ENCODE results near the gene NKTR.

NKTR gene

GRCh38 chr3:42605546-42606173 lies 5.2 kb downstream of the NKTR start:
- H3K27me3 ChIP-seq (ENCODE audit: insufficient read depth, poor library complexity, severe bottlenecking) = no peaks in the 10 kb centered on the region
- TF ChIP-seq GABPA (IDR thresholded peaks at IDR 0.05; ENCODE audit: low read depth) (no peak), CTCF (IDR thresholded peaks at IDR 0.05; ENCODE audit: insufficient read depth, low read length) (no peak), SPI1 (IDR thresholded peaks at IDR 0.05; ENCODE audit: borderline replicate concordance, low read depth) (no peak), POLR2AphosphoS5 (IDR thresholded peaks at IDR 0.05; ENCODE audit: low read depth) (no peak)
- no peak overlapping the region for H3K4me3 ChIP-seq (replicated peaks; ENCODE audit: insufficient read depth, low read length)
- H3K27ac ChIP-seq (replicated peaks) = no peak overlapping the region
- DNase-seq (ENCODE audit: low read depth in 1 of 2, low spot score in 1 of 2) = no peak

GRCh38 chr3:42608581-42608980 lies 8.1 kb downstream of the NKTR start:
- no peaks in the 10 kb centered on the region for H3K27me3 ChIP-seq (ENCODE audit: insufficient read depth, poor library complexity, severe bottlenecking)
- no peak overlapping the region for H3K27ac ChIP-seq (replicated peaks)
- DNase-seq (ENCODE audit: low read depth in 1 of 2, low spot score in 1 of 2) = no peak
- H3K4me3 ChIP-seq (replicated peaks; ENCODE audit: insufficient read depth, low read length) = no peak overlapping the region
- no peak for TF ChIP-seq SPI1 (IDR thresholded peaks at IDR 0.05; ENCODE audit: borderline replicate concordance, low read depth)
- TF ChIP-seq POLR2AphosphoS5 (IDR thresholded peaks at IDR 0.05; ENCODE audit: low read depth) = no peak
- TF ChIP-seq GABPA (IDR thresholded peaks at IDR 0.05; ENCODE audit: low read depth) = no peak
- no peak for TF ChIP-seq REST (IDR thresholded peaks at IDR 0.05; ENCODE audit: insufficient replicate concordance, low read depth)
- no peak for TF ChIP-seq CTCF (IDR thresholded peaks at IDR 0.05; ENCODE audit: insufficient read depth, low read length)

- TF ChIP-seq CTCF (IDR thresholded peaks at IDR 0.05; ENCODE audit: insufficient read depth, low read length) (no peak), SPI1 (IDR thresholded peaks at IDR 0.05; ENCODE audit: borderline replicate concordance, low read depth) (no peak), GABPA (IDR thresholded peaks at IDR 0.05; ENCODE audit: low read depth) (no peak), POLR2AphosphoS5 (IDR thresholded peaks at IDR 0.05; ENCODE audit: low read depth) (no peak), REST (IDR thresholded peaks at IDR 0.05; ENCODE audit: insufficient replicate concordance, low read depth) (no peak)
- no peaks in the 10 kb centered on the region for H3K27me3 ChIP-seq (ENCODE audit: insufficient read depth, poor library complexity, severe bottlenecking)
- no peak overlapping the region for H3K4me3 ChIP-seq (replicated peaks; ENCODE audit: insufficient read depth, low read length)
- H3K27ac ChIP-seq (replicated peaks) = no peak overlapping the region
- no peak for DNase-seq (ENCODE audit: low read depth in 1 of 2, low spot score in 1 of 2)
Observed at GRCh38 chr3:42610976-42611375, 10.5 kb downstream of the NKTR start.

GRCh38 chr3:42612217-42612616 lies 11.7 kb downstream of the NKTR start:
- TF ChIP-seq REST (IDR thresholded peaks at IDR 0.05; ENCODE audit: insufficient replicate concordance, low read depth) = no peak
- no peak for TF ChIP-seq SPI1 (IDR thresholded peaks at IDR 0.05; ENCODE audit: borderline replicate concordance, low read depth)
- TF ChIP-seq POLR2AphosphoS5 (IDR thresholded peaks at IDR 0.05; ENCODE audit: low read depth) = no peak
- no peak for TF ChIP-seq GABPA (IDR thresholded peaks at IDR 0.05; ENCODE audit: low read depth)
- no peak for TF ChIP-seq CTCF (IDR thresholded peaks at IDR 0.05; ENCODE audit: insufficient read depth, low read length)
- H3K4me3 ChIP-seq (replicated peaks; ENCODE audit: insufficient read depth, low read length) = no peak overlapping the region
- H3K27ac ChIP-seq (replicated peaks) = no peak overlapping the region
- H3K27me3 ChIP-seq (ENCODE audit: insufficient read depth, poor library complexity, severe bottlenecking) = no peaks in the 10 kb centered on the region
- no peak for DNase-seq (ENCODE audit: low read depth in 1 of 2, low spot score in 1 of 2)
